ENCODE data around the gene USP24.

Gene USP24

GRCh38 chr1:55217226-55217986, 2.2 kb upstream of the USP24 start:
- no peak overlapping the region for H3K4me3 ChIP-seq (ENCODE audit: low read length)
- no peak for TF ChIP-seq CTCF (IDR thresholded peaks at IDR 0.05; ENCODE audit: insufficient read depth, low read depth, low read length, missing control alignments)
- no peak for DNase-seq (ENCODE audit: low read depth)

GRCh38 chr1:55216096-55216495, 932 bp upstream of the USP24 start:
- peak overlapping the region; percentile 78 for H3K4me3 ChIP-seq (ENCODE audit: low read length)
- no peak for DNase-seq (ENCODE audit: low read depth)
- TF ChIP-seq CTCF (IDR thresholded peaks at IDR 0.05; ENCODE audit: insufficient read depth, low read depth, low read length, missing control alignments), result no peak

- DNase-seq (ENCODE audit: low read depth), result no peak
- peak overlapping the region; percentile 78 for H3K4me3 ChIP-seq (ENCODE audit: low read length)
- TF ChIP-seq CTCF (IDR thresholded peaks at IDR 0.05; ENCODE audit: insufficient read depth, low read depth, low read length, missing control alignments), result no peak
Observed at GRCh38 chr1:55214934-55215193, 300 bp downstream of the USP24 start.

- peak overlapping the region; percentile 78 for H3K4me3 ChIP-seq (ENCODE audit: low read length)
- DNase-seq (ENCODE audit: low read depth), result no peak
- no peak for TF ChIP-seq CTCF (IDR thresholded peaks at IDR 0.05; ENCODE audit: insufficient read depth, low read depth, low read length, missing control alignments)
Observed at GRCh38 chr1:55214212-55214933, 791 bp downstream of the USP24 start.

- DNase-seq (ENCODE audit: low read depth), result no peak
- peak overlapping the region; percentile 78 for H3K4me3 ChIP-seq (ENCODE audit: low read length)
- no peak for TF ChIP-seq CTCF (IDR thresholded peaks at IDR 0.05; ENCODE audit: insufficient read depth, low read depth, low read length, missing control alignments)
Observed at GRCh38 chr1:55213885-55214211, 1.3 kb downstream of the USP24 start.

- no peak for TF ChIP-seq CTCF (IDR thresholded peaks at IDR 0.05; ENCODE audit: insufficient read depth, low read depth, low read length, missing control alignments)
- DNase-seq (ENCODE audit: low read depth), result no peak
- peak overlapping the region; percentile 78 for H3K4me3 ChIP-seq (ENCODE audit: low read length)
Observed at GRCh38 chr1:55213151-55213884, 1.8 kb downstream of the USP24 start.

Measured in epithelial cell of esophagus (primary cell).